ENCODE data around the gene NCAM1.

NCAM1 gene

DNA sequence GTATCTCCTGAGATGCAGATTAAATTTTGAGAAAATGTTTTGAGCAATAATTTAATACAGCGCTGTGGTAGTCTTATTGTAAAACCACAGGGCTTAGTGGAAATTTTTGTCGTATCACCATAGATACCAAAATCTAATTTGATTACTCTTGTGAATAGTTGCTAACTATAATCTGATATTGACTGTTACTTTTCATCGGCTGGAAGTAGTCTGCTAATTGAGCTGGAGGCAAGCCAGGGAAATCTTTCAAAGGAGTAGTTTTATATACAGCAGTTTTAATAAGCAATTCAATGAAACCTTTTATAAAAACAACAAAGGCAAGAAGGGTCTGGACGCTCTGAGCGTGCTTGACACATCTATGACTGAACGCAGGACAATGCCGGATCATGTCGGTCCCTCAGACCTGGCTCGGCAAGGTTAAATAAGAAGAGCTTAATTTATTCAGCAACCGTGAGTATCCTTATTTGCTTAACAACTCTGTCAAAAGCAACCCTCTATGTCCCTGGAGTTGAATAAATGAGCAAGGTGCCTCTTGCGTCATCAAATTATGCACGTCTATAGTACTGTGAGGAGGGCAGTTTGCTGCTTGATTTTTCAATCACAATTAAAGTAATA is 121.2 kb downstream of the NCAM1 start:
- no peak for TF ChIP-seq USF1 (IDR thresholded peaks at IDR 0.05)
- TF ChIP-seq CEBPB (IDR thresholded peaks at IDR 0.05): no peak
- TF ChIP-seq EGR1 (IDR thresholded peaks at IDR 0.05): no peak
- no peak for TF ChIP-seq EP300 (IDR thresholded peaks at IDR 0.05; ENCODE audit: borderline replicate concordance)
- TF ChIP-seq TCF12 (IDR thresholded peaks at IDR 0.05; ENCODE audit: low read depth): no peak
- TF ChIP-seq TEAD4 (IDR thresholded peaks at IDR 0.05): no peak
- TF ChIP-seq FOXM1 (IDR thresholded peaks at IDR 0.05; ENCODE audit: borderline replicate concordance, low read depth): no peak
- TF ChIP-seq MAX (IDR thresholded peaks at IDR 0.05): no peak
- TF ChIP-seq YY1 (IDR thresholded peaks at IDR 0.05; ENCODE audit: low read depth): no peak
- no peak for TF ChIP-seq NFIC (IDR thresholded peaks at IDR 0.05)

GRCh38 chr11:113083571-113083970 is 122.4 kb downstream of the NCAM1 start:
- TF ChIP-seq EP300 (IDR thresholded peaks at IDR 0.05; ENCODE audit: borderline replicate concordance): no peak
- no peak for TF ChIP-seq EGR1 (IDR thresholded peaks at IDR 0.05)
- TF ChIP-seq, protein P1, sequence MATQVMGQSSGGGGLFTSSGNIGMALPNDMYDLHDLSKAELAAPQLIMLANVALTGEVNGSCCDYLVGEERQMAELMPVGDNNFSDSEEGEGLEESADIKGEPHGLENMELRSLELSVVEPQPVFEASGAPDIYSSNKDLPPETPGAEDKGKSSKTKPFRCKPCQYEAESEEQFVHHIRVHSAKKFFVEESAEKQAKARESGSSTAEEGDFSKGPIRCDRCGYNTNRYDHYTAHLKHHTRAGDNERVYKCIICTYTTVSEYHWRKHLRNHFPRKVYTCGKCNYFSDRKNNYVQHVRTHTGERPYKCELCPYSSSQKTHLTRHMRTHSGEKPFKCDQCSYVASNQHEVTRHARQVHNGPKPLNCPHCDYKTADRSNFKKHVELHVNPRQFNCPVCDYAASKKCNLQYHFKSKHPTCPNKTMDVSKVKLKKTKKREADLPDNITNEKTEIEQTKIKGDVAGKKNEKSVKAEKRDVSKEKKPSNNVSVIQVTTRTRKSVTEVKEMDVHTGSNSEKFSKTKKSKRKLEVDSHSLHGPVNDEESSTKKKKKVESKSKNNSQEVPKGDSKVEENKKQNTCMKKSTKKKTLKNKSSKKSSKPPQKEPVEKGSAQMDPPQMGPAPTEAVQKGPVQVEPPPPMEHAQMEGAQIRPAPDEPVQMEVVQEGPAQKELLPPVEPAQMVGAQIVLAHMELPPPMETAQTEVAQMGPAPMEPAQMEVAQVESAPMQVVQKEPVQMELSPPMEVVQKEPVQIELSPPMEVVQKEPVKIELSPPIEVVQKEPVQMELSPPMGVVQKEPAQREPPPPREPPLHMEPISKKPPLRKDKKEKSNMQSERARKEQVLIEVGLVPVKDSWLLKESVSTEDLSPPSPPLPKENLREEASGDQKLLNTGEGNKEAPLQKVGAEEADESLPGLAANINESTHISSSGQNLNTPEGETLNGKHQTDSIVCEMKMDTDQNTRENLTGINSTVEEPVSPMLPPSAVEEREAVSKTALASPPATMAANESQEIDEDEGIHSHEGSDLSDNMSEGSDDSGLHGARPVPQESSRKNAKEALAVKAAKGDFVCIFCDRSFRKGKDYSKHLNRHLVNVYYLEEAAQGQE (IDR thresholded peaks at IDR 0.05; ENCODE audit: low read depth): no peak
- no peak for TF ChIP-seq ZBTB7A (IDR thresholded peaks at IDR 0.05; ENCODE audit: low read depth)
- TF ChIP-seq CREB1 (IDR thresholded peaks at IDR 0.05; ENCODE audit: low read depth): no peak
- TF ChIP-seq MAX (IDR thresholded peaks at IDR 0.05): no peak
- no peak for TF ChIP-seq NFIC (IDR thresholded peaks at IDR 0.05)
- no peak for TF ChIP-seq TAF1 (IDR thresholded peaks at IDR 0.05; ENCODE audit: low read depth)
- TF ChIP-seq CEBPB (IDR thresholded peaks at IDR 0.05): no peak
- no peak for TF ChIP-seq FOXM1 (IDR thresholded peaks at IDR 0.05; ENCODE audit: borderline replicate concordance, low read depth)
- TF ChIP-seq YY1 (IDR thresholded peaks at IDR 0.05; ENCODE audit: low read depth): no peak
- TF ChIP-seq RAD21 (IDR thresholded peaks at IDR 0.05; ENCODE audit: low read depth): no peak
- TF ChIP-seq TEAD4 (IDR thresholded peaks at IDR 0.05): no peak

DNA sequence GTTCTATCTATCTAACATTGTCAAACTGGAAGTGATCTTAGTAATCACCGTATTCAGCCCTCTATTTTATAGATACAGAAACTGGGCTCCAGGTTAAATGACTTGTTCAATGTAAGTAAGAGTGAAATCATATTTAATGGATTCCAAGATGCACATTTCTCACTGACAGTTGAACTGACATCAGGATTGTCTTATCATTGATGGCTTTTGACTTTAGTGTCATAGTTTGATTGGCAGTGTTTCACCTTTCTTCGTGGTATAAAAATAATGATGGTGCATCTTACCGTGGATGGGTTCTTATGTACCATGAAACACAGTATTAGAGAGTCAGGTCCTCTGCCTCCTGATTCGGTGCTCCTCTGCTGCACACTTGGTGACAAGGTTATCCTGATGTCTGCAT is 123.1 kb downstream of the NCAM1 start:
- no peak for TF ChIP-seq TEAD4 (IDR thresholded peaks at IDR 0.05)
- no peak for TF ChIP-seq MAX (IDR thresholded peaks at IDR 0.05)

DNA sequence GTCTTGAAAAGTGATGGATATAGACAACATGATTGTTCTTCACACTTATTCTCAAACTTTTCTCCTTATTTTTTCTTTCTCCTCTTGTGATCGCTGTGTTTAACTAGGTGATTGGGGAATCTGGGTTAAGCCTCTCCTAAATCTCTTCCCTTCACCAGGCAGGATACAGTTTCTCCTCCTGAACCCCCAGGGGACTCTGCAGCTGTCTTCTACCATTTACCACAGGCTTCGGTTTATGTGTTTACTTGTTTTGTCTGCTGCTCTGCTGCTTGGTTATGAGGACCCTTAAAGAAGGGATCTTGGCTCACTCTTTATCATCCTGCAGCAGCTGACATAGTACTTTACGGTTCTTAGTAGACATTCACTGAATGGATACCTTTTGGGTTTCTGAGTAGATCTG is 124.2 kb downstream of the NCAM1 start:
- TF ChIP-seq, protein P1 (IDR thresholded peaks at IDR 0.05; ENCODE audit: low read depth): no peak
- TF ChIP-seq CREB1 (IDR thresholded peaks at IDR 0.05; ENCODE audit: low read depth): no peak
- no peak for TF ChIP-seq CEBPB (IDR thresholded peaks at IDR 0.05)
- no peak for TF ChIP-seq MAX (IDR thresholded peaks at IDR 0.05)
- no peak for TF ChIP-seq ZBTB7A (IDR thresholded peaks at IDR 0.05; ENCODE audit: low read depth)
- TF ChIP-seq FOXM1 (IDR thresholded peaks at IDR 0.05; ENCODE audit: borderline replicate concordance, low read depth): no peak
- no peak for TF ChIP-seq TEAD4 (IDR thresholded peaks at IDR 0.05)
- TF ChIP-seq YY1 (IDR thresholded peaks at IDR 0.05; ENCODE audit: low read depth): no peak
- TF ChIP-seq TCF12 (IDR thresholded peaks at IDR 0.05; ENCODE audit: low read depth): no peak
- no peak for TF ChIP-seq USF1 (IDR thresholded peaks at IDR 0.05)

GRCh38 chr11:113087706-113088105 is 126.5 kb downstream of the NCAM1 start:
- TF ChIP-seq CREB1 (IDR thresholded peaks at IDR 0.05; ENCODE audit: low read depth) (no peak), TEAD4 (IDR thresholded peaks at IDR 0.05) (no peak), TAF1 (IDR thresholded peaks at IDR 0.05; ENCODE audit: low read depth) (no peak), USF1 (IDR thresholded peaks at IDR 0.05) (no peak), TCF12 (IDR thresholded peaks at IDR 0.05; ENCODE audit: low read depth) (no peak), EP300 (IDR thresholded peaks at IDR 0.05; ENCODE audit: borderline replicate concordance) (no peak), CEBPB (IDR thresholded peaks at IDR 0.05) (no peak), RAD21 (IDR thresholded peaks at IDR 0.05; ENCODE audit: low read depth) (no peak), FOXM1 (IDR thresholded peaks at IDR 0.05; ENCODE audit: borderline replicate concordance, low read depth) (no peak), MAX (IDR thresholded peaks at IDR 0.05) (no peak), ZBTB7A (IDR thresholded peaks at IDR 0.05; ENCODE audit: low read depth) (no peak), EGR1 (IDR thresholded peaks at IDR 0.05) (no peak), YY1 (IDR thresholded peaks at IDR 0.05; ENCODE audit: low read depth) (no peak), NFIC (IDR thresholded peaks at IDR 0.05) (no peak)
- TF ChIP-seq, protein P1 (IDR thresholded peaks at IDR 0.05; ENCODE audit: low read depth): no peak

Data from Ishikawa (cell line).